ENCODE data around the gene TEX44.
A peak's percentile ranks its signal among the peaks of the same experiment; 100 is the strongest.

- TF ChIP-seq CTCF (IDR thresholded peaks at IDR 0.05; ENCODE audit: low read depth, low read length, poor library complexity, severe bottlenecking) (peak; percentile 16), EZH2phosphoT487 (IDR thresholded peaks at IDR 0.05; ENCODE audit: borderline replicate concordance, low read length) (no peak)
These were observed 12.3 kb downstream of the TEX44 start for GRCh38 chr2:231604685-231605606.
